Stimulated activated CD8-positive, alpha-beta memory T cell treated with anti-CD3 and anti-CD28 coated beads, Interleukin-7, amount 100 ng/mL, for 4 hours (primary cell): ENCODE results near the gene ASXL1.
"Not testable (repeated sequence)": the region's sequence is repeated elsewhere in the genome, so short reads cannot be mapped to it uniquely, and the experiment has no call there.

Source experiments
- DNase-seq, 2 donors: peaks; one replicate each; pipeline ENCODE4 v3.0.0-alpha.2; 2020; ENCODE audit warnings: low read depth in 2 of 2

ASXL1 gene

DNA sequence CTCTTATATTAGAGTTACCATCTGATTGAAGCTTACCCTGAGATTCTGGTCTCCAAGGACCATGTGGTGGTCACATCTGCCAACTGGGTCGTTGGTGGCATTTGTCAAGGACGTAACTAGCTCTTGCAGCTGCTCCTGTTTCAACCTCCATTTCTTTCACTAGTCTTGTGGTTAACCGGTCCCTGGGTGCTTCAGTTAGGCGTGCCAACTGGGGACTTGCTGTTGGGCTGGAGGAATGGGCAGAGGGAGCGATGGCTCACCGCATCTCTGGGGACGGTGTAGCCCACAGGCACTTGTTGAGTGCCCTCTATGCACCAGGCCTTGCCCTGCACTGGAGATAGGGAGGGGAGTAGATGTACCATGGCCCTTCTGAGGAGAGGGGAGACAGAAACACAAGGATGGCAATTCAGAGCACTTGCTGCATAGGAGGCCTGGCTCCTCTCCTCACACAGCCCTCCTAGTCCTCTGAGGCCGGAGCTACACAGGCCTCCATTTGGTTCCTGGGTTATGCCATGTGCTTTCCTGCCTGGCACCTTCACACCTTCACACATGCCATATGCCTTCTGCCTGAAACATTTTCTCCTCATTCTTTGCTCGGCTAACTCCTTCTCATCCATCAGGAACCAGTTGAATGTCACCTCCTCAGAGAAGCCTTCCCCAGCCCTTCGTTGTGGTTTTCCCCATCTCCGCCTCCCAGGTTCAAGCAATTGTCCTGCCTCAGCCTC, 20.0 kb upstream of the ASXL1 start:
- no peak for DNase-seq

DNA sequence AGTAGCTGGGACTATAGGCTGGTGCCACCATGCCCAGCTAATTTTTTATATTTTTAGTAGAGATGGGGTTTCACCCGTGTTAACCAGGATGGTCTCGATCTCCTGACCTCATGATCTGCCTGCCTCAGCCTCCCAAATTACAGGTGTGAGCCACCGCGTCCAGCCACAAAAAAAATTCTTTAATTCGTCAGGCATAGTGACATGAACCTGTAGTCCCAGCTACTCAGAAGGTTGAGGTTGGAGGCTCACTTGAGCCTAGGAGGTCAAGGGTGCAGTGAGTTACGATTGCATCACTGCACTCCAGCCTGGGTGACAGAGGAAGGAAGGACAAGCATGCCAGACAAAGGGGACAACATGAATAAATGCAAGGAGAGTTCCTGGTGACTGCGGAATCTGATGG, 19.5 kb upstream of the ASXL1 start:
- no peak for DNase-seq

GRCh38 chr20:32339116-32339515, 19.0 kb upstream of the ASXL1 start:
- DNase-seq: no peak

DNA sequence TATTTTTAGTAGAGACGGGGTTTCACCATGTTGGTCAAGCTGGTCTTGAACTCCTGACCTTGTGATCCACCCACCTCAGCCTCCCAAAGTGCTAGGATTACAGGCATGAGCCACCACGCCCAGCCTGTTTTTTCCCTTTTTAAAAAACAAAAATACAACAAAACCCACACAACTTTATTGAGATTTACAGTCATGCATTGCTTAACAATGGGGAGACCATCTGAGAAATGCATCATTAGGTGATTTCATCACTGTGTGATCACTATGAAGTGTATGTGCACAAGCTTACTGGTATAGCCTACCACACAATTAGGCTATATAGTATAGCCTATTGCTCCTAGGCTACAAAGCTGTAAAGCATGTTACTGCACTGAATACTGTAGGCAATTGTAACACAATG, 17.1 kb upstream of the ASXL1 start:
- not testable (repeated sequence) for DNase-seq

DNA sequence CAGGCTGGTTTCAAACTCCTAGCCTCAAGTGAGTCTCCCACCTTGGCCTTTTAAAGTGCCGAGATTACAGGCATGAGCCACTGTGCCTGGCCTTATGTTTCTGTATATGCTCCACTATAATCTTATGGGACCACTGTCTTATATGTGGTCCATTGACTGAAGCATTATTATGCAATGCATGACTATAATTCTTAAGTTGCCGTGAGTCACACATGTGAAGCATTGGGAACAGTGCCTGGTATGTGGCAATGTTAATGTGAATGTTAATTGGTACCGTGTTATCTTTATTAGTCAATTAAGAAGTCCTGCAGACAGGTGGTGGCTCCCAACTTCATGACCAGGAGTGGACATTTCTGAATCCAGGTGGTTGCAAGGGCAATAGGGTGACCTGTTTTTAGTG, 14.7 kb upstream of the ASXL1 start:
- DNase-seq: no peak

DNA sequence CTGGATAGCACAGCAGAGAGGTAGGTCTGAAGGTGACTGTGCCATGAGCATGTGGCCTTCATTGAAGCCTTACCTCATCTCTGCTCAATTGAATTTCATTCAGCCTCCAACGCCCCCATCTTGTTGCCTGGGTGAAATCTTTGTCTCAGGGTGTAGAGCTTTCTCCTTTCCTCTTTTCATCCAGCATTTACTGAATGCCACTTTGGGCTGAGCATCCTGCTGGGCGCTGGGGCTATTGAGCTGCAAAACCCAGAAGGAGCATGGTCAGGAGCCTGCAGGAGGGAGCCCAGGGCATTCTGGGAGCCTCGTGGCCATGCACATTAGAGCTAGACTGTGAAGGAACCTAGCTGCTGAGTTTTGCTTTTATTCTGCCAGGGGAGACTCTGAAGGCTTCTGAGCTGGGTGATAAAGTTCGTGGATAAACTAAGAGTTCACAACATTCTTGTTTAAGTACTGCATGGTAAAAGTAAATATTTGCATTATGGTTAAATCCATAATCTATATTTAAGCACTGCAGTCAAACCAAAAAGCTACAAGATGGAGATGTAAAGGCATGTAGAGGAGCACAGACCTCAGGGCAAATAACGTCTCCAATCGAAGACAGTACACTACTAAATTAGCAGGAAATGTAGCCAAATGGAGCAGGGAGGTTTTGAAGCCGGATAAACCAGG, 13.2 kb upstream of the ASXL1 start:
- DNase-seq: no peak

- DNase-seq: no peak
Observed at GRCh38 chr20:32348207-32348606, 9.9 kb upstream of the ASXL1 start.

- DNase-seq: no peak
Observed at GRCh38 chr20:32350421-32350820, 7.7 kb upstream of the ASXL1 start.

- DNase-seq: no peak
Observed at GRCh38 chr20:32352121-32352720, 5.9 kb upstream of the ASXL1 start.

DNA sequence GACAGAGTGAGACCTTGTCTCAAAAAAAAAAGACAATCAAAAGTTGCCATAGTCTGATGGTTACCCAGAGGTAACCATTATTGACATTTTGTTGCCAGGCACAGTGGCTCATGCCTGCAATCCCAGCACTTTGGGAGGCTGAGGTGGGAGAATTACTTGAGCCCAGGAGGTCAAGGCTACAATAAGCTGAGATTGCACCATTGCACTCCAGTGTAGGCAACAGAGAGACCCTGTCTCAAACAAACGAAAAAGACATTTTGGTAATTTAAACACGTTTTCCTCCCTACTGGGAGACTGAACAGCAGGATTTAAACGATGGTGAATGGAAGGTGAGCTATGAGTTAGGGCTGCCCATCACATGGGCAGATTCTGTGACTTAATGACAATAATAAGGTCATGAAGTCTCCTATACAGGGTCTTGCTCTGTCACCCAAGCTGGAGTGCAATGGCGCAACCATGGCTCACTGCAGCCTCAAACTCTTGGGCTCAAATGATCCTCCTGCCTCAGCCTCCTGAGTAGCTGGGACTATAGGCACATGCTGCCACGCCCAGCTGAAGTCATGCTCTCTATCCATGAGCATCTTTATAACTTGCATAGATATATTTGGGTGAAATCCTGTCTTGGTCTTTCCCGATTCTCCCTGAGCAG, 4.2 kb upstream of the ASXL1 start:
- no peak for DNase-seq

DNA sequence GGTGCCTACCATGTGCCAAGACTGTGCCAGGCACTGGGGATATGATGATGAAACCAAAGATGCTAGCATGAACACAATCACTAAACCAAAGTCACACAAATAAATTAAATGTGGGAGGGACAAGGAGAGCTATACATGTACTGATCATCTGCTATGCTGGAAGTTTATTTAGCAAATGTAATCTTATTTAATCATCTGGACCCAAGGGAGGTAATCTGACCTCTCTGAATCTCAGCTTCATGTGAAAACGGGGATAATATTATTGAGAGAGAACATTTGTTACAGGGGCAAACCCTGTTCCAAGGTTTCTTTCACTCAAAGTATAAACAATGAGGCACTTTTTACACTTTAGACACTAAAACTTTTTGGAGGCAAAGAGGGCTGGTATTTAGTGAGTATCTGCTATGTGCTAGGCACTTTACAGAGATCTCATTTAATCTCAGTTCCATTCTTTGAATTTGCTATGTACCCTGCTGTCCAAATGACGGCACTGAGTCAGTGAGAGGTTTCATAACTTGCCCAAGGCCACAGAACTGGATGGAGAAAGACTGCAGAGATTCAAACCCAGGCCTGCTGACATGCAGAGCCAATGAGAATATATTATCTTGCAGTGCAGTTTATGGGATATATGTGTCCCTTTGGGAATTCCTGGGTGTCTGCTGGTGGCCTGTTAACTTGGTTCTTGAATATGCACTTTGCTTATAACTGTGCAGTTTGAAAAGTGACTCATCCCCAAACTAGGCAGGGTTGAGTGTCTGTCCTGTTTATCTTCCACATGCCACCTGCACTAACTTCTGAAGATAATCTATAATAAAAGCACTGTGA, 3.3 kb upstream of the ASXL1 start:
- no peak for DNase-seq

DNA sequence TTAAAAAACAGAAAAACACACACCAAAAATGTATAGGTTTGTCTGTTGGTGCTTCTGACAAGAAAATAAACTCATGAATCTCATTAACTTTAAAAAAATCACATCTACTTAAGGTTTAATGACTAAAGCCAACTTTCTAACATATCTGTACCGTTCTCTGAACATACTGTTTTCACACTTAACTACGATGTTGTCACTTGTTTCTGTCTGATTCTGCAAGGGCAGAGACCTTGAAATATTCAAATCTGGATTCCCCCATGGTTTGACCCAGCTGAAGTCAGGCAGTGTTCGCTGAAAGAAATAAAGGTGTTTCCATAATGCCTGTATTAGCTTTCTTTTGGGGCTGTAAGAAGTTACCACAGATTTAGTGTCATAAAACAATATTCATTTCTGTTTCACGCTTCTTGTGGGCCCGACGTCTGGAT, 2.7 kb upstream of the ASXL1 start:
- no peak for DNase-seq

DNA sequence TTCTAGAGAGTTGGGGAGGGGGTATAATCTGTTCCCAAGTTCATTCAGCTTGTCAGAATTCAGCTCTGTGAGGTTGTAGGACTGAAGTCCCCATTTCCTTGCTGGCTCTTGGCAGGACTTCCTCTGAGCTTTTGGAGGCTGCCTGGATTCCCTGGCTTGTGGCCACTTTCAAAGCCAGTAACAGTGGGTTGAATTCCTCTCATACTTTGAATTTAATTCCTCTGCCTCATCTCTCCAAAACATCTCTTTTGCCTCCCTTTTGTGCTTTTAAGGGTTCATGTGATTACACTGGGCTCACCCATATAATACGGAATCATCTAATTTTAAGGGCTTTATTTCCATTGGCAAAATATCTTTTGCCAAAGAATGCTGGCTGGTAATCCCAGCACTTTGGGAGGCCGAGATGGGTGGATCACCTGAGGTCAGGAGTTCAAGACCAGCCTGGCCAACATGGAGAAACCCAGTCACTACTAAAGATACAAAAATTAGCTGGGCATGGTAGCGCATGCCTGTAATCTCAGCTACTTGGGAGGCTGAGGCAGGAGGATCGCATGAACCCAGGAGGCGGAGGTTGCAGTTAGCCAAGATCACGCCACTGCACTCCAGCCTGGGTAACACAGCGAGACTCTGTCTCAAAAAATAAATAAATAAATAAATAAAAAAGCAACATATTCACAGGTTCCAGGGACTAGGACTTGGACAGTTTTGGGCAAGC, 2.1 kb upstream of the ASXL1 start:
- not testable (repeated sequence) for DNase-seq

DNA sequence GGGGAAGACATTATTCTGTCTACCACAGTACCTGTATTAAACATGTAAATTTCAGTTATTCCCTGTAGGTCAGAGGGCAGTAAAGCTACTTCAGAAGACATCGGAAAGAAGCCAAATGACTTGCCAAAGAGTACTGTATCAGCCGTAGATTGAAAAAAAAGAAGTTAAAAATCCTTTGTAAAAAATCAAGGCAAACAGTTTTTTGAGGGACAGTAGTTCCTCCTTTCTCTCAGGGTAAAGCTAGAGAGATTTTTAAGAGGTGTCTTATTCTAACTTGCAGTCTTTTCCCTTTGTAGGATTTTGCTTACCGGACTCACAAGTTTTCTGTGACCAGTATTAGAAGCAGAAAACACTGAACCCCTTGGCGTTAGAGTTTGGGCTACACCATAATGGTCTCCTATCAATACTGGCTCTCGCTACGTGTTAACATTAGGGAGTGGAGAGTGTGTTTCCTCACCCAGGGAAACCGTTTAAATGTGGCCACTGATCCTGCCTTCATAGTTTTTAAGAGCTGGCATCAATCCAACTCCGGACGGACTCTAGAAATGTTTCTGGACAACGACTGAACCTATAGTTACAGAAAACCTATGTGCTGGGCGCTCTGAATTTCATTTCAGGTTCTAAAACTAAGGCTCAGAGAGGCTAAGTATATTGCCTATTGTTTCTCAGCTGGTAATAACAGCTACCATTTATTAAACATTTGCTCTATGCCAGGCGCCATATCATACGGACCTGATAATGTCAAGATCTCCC, 1.3 kb upstream of the ASXL1 start:
- DNase-seq: no peak

- no peak for DNase-seq
Observed at GRCh38 chr20:32357375-32357868, 709 bp upstream of the ASXL1 start.

DNA sequence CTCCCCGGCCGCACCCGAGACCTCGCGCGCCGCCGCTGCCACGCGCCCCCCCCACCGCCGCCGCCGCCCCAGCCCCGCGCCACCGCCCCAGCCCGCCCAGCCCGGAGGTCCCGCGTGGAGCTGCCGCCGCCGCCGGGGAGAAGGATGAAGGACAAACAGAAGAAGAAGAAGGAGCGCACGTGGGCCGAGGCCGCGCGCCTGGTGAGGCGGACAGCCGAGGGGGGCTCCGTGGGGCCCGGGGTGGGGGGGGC, 426 bp downstream of the ASXL1 start:
- DNase-seq: no peak

DNA sequence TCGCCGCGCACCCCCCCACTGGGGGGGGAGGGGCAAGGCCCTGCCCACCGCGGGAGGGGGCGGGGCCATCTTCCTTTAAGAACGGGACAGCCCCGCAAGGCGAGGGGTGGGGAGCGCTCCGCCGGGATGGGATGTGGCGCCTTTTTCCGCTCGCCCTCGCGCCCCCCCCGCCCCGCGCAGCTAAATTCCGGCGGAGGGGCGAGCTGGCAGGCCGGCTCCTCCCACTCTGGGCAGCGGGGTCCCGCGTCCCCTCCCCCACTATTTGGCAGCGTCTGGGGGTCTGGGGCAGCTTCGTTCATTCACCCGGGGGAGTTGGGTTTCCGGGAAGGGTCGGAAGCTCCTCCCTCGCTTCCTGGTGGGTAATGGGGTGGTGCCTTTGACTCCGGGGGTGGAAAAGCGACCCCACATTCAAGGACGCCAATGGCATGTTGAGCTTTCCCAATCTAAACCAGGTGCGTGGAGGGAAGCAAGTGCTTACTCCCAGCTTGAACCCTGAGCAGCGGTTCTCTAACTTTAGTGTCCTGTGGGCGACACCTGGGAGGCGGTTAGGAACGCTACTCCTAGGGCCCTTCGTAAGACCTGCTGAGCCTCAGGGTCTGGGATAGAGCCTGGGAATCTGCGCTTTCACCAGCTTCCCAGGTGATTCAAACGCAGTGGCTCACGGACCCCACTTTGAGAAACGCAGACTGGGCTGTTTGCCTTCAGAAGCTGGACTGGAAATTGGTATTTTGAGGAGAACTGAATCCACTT, 927 bp downstream of the ASXL1 start:
- peak; percentile 43 to 70 for DNase-seq

- DNase-seq: no peak
Observed at GRCh38 chr20:32359633-32360332, 1.7 kb downstream of the ASXL1 start.

- DNase-seq: no peak
Observed at GRCh38 chr20:32360333-32360634, 2.2 kb downstream of the ASXL1 start.
